NCI-H2081 (cell line): ENCODE results near the gene TBXAS1.

ENCODE experiments used
- DNase-seq, 2 experiments: peaks; one replicate each; lab custom pipeline; 2025; lab: John Stamatoyannopoulos, UW

TBXAS1 gene

DNA sequence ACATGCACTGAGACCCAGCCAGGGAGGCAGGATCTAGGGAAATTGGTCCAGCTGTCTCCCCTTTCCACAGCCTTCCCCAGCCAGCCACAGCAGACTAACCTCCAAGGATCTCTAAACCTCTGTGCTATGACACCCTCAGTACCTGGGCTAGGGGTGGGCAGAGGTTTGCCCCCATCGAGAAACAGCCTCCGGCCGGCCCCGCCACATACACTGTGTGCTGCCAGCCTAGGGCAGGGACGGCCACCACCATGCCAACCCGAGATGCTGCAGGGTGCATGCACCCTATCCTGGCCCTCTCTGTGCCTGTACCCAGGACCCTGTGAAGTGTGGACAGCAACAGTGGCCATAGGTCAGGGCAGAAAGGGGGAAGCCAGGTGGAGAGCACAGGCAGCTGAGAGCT is 175.6 kb downstream of the TBXAS1 start:
- DNase-seq = no peak

DNA sequence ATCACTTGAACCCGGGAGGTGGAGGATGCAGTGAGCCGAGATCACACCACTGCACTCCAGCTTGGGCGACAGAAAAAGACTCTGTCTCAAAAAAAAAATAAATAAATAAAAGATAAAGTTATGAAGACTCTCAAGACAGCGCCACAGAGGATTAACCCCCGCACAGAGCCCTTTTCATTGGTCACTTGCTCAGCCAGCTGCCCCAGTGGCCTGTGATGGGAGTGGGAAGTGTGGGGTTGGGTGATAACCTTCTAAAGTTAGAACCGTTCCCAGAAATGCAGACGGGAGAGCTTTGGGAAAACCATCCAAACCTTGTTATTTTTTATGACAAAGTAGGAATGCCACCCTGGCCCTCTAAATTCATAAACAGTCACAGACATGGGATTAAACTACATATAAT is 176.3 kb downstream of the TBXAS1 start:
- no peak for DNase-seq

- no peak for DNase-seq
Observed at GRCh38 chr7:140005754-140006503, 176.9 kb downstream of the TBXAS1 start.

DNA sequence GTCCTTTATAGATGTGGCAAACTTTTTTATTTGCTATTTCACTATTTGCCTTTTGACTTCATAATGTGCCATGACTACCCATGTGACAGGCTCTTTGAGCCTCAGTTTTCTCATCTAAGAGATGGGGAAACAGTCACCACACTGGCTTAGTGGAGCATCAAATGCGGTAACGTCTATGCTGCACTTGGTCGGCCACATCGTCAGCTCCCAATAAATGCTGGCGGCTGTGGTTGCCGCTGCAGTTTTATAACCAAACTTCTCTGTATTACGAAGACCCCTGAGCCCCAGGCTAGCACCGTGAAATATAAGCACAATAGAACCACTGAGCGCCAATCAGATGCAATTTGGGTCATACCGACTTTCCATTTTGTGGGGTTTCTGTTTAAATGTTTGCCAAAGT is 177.5 kb downstream of the TBXAS1 start:
- DNase-seq = no peak

GRCh38 chr7:140007051-140007690 is 178.1 kb downstream of the TBXAS1 start:
- DNase-seq = no peak

DNA sequence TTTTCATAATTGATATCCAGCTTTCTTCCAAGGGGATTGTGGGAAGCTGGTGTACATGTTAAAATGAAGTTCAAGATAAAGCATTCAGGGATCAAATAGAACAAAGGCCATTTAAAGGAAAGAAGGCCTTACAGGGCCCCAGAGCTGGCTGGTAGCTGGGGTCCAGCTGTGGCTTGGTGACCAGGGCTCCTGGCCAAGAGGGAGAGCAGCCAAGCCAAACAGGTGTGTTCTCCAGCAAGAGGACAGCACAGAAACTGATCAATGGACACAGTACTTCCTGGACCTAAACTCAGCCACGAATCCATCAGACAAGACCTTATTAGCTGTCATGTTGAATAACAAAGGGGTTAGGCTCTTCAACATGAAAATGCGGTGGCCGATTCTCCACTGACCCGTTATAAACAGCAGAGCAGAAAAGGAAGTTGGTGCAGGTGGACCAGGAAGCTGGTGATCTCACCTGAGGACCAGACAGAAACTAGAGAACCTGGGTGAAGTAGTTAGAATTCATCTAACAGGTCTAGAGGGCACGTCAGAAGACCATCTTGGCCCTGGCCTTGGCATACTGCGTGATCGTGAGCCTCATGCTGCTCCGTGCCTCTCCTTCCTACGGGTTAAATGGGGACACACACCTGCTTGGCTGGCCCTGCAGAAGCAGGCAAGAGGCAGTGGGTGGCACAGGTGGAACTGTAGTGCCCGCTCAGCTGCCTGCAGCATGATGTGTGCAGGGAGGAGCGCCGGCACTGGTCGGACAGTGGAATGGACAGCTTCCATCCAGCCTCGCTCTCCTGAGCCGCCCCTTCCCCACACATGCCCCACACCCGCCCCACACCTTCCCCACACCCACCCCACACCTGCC is 179.9 kb downstream of the TBXAS1 start:
- no peak for DNase-seq

GRCh38 chr7:140009735-140010134 is 180.7 kb downstream of the TBXAS1 start:
- no peak for DNase-seq

DNA sequence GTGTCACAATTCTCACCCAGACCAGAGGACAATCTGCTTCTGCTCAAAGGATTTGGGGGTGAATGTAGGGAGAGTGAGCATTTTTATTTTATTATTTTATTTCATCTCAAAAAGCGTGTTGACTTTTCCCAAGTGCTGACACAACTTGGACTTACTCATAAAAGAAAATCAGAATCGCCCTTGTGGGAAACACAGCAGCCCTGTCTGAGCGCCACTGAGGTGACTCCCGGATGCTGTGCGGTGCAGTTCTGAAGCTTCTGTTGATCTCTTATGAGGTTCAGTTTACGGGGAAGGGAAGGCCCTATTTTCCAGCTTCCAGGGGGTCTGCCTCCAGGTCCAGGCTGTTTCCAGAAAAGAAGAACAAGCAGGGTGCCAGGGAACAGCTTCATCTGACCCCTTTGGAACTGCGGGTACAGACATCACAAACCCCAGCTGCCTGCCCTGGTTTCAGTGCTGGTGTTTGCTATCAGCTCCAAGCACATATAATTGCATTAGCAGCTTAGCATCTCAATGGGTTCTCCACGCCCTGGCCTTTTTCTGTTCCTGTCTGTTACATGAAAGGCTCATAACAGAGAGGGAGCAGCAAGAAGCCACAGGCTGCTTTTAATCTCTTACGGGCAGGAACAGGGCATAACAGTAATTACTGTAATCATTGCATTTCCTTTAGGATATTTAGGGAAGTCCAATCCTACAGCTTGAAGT is 181.3 kb downstream of the TBXAS1 start:
- DNase-seq = no peak

DNA sequence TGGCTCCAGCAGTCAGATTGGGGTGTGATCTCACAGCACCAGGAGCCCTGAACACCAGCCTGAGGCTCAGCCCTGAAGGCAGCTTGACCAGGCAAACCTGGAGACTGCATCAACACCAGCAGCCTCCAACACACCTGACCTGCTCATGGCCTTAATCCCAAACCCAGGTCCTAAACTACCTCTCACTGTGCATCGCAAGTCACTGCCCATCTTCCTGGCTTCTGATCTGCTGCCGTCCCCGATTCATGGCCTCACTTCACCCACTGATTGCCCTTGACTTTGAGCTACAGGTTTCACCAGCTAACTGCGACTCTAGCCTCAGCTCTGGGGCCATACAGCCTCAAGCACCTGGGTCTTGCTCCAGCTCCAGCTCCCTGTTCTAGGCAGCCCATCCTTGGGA is 184.6 kb downstream of the TBXAS1 start:
- DNase-seq = no peak

DNA sequence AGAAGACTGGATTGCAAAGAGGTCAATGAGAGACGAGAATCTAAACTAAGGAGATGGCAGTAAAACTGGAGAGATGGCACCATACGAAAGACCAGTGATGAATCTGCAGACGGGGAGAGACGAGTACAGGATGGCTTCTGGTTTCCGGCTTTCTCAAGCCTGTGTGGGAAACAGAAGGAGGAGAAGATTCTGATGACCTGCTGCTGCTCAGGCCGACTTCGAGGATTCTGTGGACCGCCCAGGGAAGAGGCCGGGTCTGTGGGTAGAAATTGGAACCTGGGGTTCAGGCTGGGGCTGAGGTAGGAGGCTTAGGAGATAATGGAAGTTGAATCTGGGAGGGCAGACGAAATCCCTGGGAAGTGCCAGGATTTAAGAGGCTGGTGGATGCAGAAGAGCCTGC is 185.1 kb downstream of the TBXAS1 start:
- DNase-seq = no peak

DNA sequence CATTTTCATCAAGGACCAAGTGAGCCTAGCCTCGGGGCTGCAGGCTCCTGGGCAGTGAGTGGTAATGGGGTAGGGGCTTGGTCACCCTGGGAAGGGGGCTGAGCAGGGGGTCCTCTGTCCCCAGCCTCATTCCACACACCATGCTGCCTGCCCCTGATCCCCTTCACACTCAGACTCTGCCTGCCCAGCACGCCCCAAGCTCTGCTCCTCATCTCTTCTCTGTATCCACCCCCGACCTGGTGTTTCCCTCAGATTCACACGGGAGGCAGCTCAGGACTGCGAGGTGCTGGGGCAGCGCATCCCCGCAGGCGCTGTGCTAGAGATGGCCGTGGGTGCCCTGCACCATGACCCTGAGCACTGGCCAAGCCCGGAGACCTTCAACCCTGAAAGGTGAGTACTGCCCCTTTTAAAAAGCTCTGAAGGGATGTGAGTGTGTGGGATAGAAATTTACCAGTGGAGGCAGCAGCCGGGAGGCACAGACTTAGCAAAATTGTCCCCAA is 186.5 kb downstream of the TBXAS1 start:
- DNase-seq = no peak

DNA sequence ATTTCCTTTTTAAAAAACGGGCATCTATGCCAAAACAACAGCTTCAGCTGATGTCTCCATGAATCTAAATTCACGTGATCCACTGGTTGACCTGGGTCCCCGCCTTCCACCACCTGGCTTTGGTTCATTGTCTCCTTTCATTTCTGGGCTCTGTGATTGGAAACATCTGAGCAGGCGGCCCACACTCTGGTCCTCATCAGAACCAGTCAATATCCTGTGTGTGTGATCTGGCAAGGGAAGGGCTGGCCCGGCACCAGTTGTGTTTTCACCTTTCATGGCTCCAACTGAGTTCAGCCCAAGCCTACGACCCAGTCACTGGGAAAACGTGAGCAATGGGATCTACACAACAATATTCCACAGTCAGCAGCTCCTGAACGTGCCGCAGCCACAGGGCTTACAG is 187.5 kb downstream of the TBXAS1 start:
- DNase-seq = no peak

- DNase-seq = no peak
Observed at GRCh38 chr7:140017034-140017433, 188.0 kb downstream of the TBXAS1 start.

- DNase-seq = no peak
Observed at GRCh38 chr7:140017543-140017942, 188.5 kb downstream of the TBXAS1 start.

GRCh38 chr7:140018125-140019043 is 189.3 kb downstream of the TBXAS1 start:
- DNase-seq = no peak

- no peak for DNase-seq
Observed at GRCh38 chr7:140019172-140019571, 190.1 kb downstream of the TBXAS1 start.

- DNase-seq = no peak
Observed at GRCh38 chr7:140019606-140020005, 190.5 kb downstream of the TBXAS1 start.

GRCh38 chr7:140021603-140022002 is 192.5 kb downstream of the TBXAS1 start:
- DNase-seq = no peak

DNA sequence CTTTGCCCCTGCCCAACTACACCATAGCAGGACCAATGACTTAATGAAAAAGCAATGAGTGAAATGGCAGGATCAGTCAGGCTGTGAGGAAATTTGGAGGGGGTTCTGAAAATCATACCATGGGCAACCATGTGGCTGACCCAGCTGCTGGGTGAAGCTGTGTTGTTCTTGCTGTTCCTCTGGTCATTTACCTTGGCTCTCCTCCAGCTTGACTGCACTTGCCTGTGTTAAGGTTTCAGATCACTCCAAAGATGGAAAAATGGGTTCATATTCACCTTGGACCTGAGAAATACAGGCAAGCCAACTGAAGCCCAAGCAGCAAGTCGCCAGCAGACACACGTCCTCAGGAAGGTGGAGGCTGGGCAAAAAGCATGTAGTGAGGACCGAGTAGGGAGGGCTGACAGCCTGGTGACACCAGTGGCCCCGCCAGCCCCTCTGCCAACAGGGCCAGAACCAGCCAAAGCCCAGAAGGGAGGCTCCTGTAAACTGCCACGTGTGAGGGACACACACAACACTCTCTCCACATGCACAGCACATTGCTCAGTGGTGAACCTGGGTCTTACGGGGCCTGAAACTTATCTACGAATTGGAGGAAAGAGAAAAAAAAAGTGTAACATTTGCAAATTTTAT is 193.6 kb downstream of the TBXAS1 start:
- DNase-seq = peak in 1 of 2 experiments; percentile 23

DNA sequence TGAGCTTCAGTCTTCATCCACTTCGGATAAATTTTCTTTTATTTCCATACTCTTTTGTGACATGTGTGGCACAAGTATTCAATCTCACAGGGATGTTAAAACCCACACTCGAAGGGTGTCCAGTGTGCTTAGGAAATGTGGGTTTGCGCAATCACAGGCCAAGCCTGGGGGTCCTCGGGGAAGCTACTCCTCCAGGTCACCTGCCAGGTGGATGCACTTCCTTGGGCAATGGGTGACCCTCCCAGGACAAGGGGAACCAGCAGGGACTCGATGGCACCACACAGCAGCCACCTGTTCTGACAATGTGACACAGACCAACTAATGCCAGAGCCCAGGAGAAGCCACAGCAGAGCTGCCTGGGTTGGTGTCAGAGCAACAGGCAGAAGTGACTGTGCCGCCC is 194.7 kb downstream of the TBXAS1 start:
- DNase-seq = no peak
